Ovary (tissue), 9 donors: ENCODE data around the gene CFAP54. TPM values are rescaled to one million over a fixed set of nuclear protein-coding genes. Genes with fewer than 3 reads are reported as not detected.

Experiments used
- DNase-seq, 5 donors: peaks; one replicate each; pipeline ENCODE4 v3.0.0-alpha.2; 2019 to 2020
- H3K27ac ChIP-seq, 2 donors: fragments of 200-600 bp; one replicate each; pipeline versions ENCODE4 v1.5.1 to v1.8.0; 2019 to 2022
- H3K27me3 ChIP-seq: fragments of 200-600 bp; one replicate; pipeline ENCODE4 v1.8.0; 2022
- H3K36me3 ChIP-seq: fragments of 200-600 bp; sonication (generic); one replicate; pipeline ENCODE4 v1.5.1; 2019
- H3K4me1 ChIP-seq: one replicate; pipeline ENCODE4 v1.8.1; 2013; ENCODE audit warnings: mild to moderate bottlenecking, moderate library complexity; ENCODE audit not compliant: insufficient read depth
- H3K4me3 ChIP-seq: fragments of 200-600 bp; sonication (generic); one replicate; pipeline ENCODE4 v1.5.1; 2017
- H3K9me3 ChIP-seq, 2 donors: fragments of 200-600 bp in 1 of 2; sonication (generic) in 1 of 2; one replicate each; pipeline versions ENCODE4 v1.5.1 to v1.8.1; 2013 to 2019; ENCODE audit warnings: mild to moderate bottlenecking in 1 of 2, moderate library complexity in 1 of 2
- CTCF ChIP-seq, 3 donors: fragments of 450-650 bp in 2 of 3; fragments of 200-600 bp in 1 of 3; IDR thresholded peaks; one replicate each; pipeline versions ENCODE4 v1.5.1 to v1.8.0; 2016 to 2022; ENCODE audit warnings: antibody characterized with exemption in 3 of 3, mild to moderate bottlenecking in 1 of 3
- EP300 ChIP-seq: sonication (generic); formaldehyde crosslinking; IDR thresholded peaks from one replicate; pipeline ENCODE4 v1.6.1; 2017; ENCODE audit warnings: antibody characterized with exemption
- POLR2A ChIP-seq: fragments of 450-650 bp; IDR thresholded peaks from one replicate; pipeline ENCODE4 v1.6.1; 2017; ENCODE audit warnings: antibody characterized with exemption, mild to moderate bottlenecking, moderate library complexity
- WGBS, 3 donors: extraction: QIAGEN DNeasy Blood & Tissue Kit in 1 of 3; methylation state at CpG; one replicate each; pipeline versions ENCODE4 v1.1.5 to v1.1.7; 2013 to 2017; 5-methylcytosine and 5-hydroxymethylcytosine counted together
- intact Hi-C, 4 donors: fragments of 100-400 bp; cut with DNase I; formaldehyde crosslinking; loops; one replicate each; pipeline versions ENCODE4 v1.11.0 to v1.15.1; 2022 to 2023
- polyA plus RNA-seq, 2 donors: library from polyadenylated mRNA; stranded (reverse); fragments of 200-250 nt in 1 of 2; fragments of 350-450 nt in 1 of 2; fragmentation: Illumina TruSeq in 1 of 2; extraction: RNeasy Lipid Tissue Mini Kit (QIAGEN cat#74804) in 1 of 2; gene quantifications; one replicate each; pipeline ENCODE4 v1.2.3, GENCODE V29; 2013 to 2014
- total RNA-seq, 7 donors: library from RNA; depleted of rRNA in 2 of 7; stranded (reverse); fragments of >200 nt in 2 of 7; fragmentation: NEBNext Ultra II Directional in 3 of 7; extraction: Animal tissue kit (Norgen Biotek cat#: 25700) in 3 of 7; gene quantifications; one replicate each; pipeline versions ENCODE4 v1.1.0 to v1.2.4, GENCODE V29; 2016 to 2023
- donor health status: DM: no; HTN: no; CAD: no; lungs with moderate emphysema.
- donor health status: DM: no; HTN: no; CAD: no.
- donor health status: Bipolar disorder and iron deficiency.
- donor health status: DM: yes; HTN: yes; CAD: no.
- donor health status: DM: no; HTN: no; CAD: no.
- donor health status: DM: yes; HTN: yes; CAD: no.

CFAP54 gene
- total and polyA plus RNA-seq, 9 donors = 0.15 to 29.8 (median 1.7) TPM

DNA sequence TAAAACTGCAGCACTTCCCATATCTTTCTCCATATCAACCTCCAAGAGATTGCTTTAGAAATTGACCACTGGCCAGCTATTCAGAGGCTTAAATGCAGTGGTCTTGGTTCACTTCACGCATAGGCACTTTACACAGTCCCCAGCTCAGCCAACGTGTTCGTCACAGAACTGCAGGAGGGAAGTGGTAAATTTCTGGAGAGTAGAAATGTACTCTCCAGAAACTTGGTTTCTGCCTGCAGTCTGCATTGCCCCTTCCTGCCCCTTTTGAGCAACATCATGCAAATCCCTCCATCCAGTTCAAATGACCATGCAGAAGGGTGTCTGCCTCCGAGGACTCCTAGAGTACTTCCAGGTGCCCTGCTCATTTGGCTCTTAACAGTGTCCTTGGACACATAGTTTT, 375.0 kb downstream of the CFAP54 start:
- H3K4me3 ChIP-seq = no peak overlapping the region
- no peak for TF ChIP-seq EP300
- no peak for TF ChIP-seq CTCF (IDR thresholded peaks at IDR 0.05)
- no peak for TF ChIP-seq POLR2A
- 57 to 61% (median 58%) methylated on average over 4 of the region's 4 CpGs for WGBS, 3 donors
- no peak overlapping the region for H3K27ac ChIP-seq
- intact Hi-C loops = no loop called here
- DNase-seq = no peak
- H3K36me3 ChIP-seq = no peaks in the 10 kb centered on the region
- no peaks in the 10 kb centered on the region for H3K9me3 ChIP-seq
- H3K27me3 ChIP-seq = no peaks in the 10 kb centered on the region
- H3K4me1 ChIP-seq = no peaks in the 10 kb centered on the region

DNA sequence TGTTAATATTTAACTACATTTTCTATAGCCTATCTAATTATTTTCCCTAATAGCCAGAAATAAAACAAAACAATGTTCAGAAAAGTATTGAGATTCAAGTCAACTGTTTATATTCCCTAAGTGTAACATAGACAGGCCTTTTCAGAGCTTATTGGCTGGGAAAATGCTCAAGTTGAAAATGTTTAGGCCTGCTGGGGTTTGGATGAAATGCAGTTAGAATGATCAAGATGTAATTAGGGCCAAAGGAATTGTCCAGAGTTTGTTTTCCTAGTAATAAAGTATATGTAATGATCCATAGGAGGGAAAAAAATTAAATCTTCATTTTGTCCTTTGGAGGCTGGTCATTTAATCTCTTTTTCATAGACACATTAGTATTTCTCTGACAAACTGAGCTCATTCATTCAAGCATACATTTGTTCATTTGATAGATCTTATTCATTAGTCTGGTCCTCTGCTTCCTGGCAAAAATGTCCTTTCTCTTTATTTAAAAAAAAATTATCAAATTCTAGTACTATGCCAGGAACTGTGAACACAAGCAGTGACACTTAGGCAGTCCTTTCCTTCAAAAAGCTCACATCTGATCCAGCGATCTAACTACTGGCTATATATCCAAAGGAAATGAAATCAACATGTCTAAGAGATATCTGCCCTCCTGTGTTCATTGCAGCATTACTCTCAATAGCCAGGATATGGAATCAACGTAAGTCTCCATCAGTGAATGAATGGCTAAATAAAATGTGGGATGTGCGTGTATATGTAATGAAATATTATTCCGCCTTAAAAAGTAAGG, 377.6 kb downstream of the CFAP54 start:
- Histone ChIP-seq H3K36me3 (no peaks in the 10 kb centered on the region), H3K4me3 (no peak overlapping the region), H3K27me3 (no peaks in the 10 kb centered on the region), H3K4me1 (no peaks in the 10 kb centered on the region), H3K27ac (no peak overlapping the region), H3K9me3 (no peaks in the 10 kb centered on the region)
- intact Hi-C loops = no loop called here
- 81 to 97% (median 95%) methylated on average over 4 of the region's 4 CpGs for WGBS, 3 donors
- TF ChIP-seq POLR2A = no peak
- no peak for TF ChIP-seq EP300
- no peak for TF ChIP-seq CTCF (IDR thresholded peaks at IDR 0.05)
- DNase-seq = no peak

GRCh38 chr12:96870946-96871345, 381.6 kb downstream of the CFAP54 start:
- DNase-seq = no peak
- H3K4me3 ChIP-seq = no peak overlapping the region
- H3K9me3 ChIP-seq = no peaks in the 10 kb centered on the region
- 77 to 97% (median 90%) methylated on average over 1 of the region's 1 CpG for WGBS, 3 donors
- no peaks in the 10 kb centered on the region for H3K36me3 ChIP-seq
- intact Hi-C loops = no loop called here
- no peaks in the 10 kb centered on the region for H3K27me3 ChIP-seq
- TF ChIP-seq CTCF (IDR thresholded peaks at IDR 0.05) (no peak), POLR2A (no peak), EP300 (no peak)
- no peak overlapping the region for H3K27ac ChIP-seq
- H3K4me1 ChIP-seq = no peaks in the 10 kb centered on the region

GRCh38 chr12:96872961-96873360, 383.6 kb downstream of the CFAP54 start:
- intact Hi-C loops = no loop called here
- Histone ChIP-seq H3K4me1 (no peaks in the 10 kb centered on the region), H3K36me3 (no peaks in the 10 kb centered on the region), H3K27ac (no peak overlapping the region), H3K27me3 (no peaks in the 10 kb centered on the region), H3K4me3 (no peak overlapping the region), H3K9me3 (no peaks in the 10 kb centered on the region)
- no peak for TF ChIP-seq POLR2A
- no peak for TF ChIP-seq EP300
- no peak for TF ChIP-seq CTCF (IDR thresholded peaks at IDR 0.05)
- no peak for DNase-seq
